Measurements from ENCODE around the gene EPHB3. TPM values are rescaled to one million over a fixed set of nuclear protein-coding genes. Genes with fewer than 3 reads are reported as not detected.

Gene EPHB3
- total and polyA plus RNA-seq, 4 donors, result 0.14 to 1.8 (median 0.67) TPM

DNA sequence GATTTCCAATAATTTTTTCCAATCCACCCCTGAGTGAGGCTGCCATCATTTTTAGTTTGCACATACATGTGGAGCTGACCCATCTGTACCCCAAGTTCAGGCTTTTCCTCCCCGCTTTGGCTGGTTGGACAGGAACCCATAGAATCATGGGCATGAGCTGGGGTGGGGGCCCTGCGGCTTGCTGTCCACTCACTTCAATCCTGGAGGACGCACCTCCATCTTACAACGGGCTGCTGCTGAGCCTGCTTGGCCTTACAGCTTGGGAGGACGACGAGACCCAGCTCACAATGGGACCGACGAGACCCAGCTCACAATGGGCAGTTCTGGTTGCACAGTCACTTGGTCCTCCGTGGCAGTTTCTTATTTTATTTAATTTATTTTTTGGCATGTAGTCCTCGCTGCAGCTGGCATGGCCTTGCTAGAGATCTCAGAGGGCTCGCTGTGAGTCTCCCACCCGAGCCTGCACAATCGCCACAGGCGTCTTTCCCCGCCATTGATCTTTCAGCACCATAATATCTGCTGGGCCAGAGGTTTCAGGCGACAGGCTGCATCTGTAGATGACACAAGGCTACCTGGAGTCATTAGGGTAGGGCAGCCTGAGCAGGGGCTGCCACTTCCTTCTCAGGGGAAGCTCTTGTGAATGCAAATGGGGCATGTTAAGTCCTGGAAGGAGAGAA, 19.6 kb upstream of the EPHB3 start:
- no peak for DNase-seq (ENCODE audit: low spot score)
- H3K27ac ChIP-seq (ENCODE audit: low read depth in 1 of 2, low read length in 2 of 2), result no peak overlapping the region
- H3K4me1 ChIP-seq (ENCODE audit: control insufficient read depth in 4 of 4, insufficient read depth in 4 of 4, low read length in 3 of 4), result peaks cover 0 to 5% (median 0%) of the 10 kb centered on the region in 4 donors
- TF ChIP-seq, protein P1, sequence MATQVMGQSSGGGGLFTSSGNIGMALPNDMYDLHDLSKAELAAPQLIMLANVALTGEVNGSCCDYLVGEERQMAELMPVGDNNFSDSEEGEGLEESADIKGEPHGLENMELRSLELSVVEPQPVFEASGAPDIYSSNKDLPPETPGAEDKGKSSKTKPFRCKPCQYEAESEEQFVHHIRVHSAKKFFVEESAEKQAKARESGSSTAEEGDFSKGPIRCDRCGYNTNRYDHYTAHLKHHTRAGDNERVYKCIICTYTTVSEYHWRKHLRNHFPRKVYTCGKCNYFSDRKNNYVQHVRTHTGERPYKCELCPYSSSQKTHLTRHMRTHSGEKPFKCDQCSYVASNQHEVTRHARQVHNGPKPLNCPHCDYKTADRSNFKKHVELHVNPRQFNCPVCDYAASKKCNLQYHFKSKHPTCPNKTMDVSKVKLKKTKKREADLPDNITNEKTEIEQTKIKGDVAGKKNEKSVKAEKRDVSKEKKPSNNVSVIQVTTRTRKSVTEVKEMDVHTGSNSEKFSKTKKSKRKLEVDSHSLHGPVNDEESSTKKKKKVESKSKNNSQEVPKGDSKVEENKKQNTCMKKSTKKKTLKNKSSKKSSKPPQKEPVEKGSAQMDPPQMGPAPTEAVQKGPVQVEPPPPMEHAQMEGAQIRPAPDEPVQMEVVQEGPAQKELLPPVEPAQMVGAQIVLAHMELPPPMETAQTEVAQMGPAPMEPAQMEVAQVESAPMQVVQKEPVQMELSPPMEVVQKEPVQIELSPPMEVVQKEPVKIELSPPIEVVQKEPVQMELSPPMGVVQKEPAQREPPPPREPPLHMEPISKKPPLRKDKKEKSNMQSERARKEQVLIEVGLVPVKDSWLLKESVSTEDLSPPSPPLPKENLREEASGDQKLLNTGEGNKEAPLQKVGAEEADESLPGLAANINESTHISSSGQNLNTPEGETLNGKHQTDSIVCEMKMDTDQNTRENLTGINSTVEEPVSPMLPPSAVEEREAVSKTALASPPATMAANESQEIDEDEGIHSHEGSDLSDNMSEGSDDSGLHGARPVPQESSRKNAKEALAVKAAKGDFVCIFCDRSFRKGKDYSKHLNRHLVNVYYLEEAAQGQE (IDR thresholded peaks at IDR 0.05), result no peak
- TF ChIP-seq, protein P2, sequence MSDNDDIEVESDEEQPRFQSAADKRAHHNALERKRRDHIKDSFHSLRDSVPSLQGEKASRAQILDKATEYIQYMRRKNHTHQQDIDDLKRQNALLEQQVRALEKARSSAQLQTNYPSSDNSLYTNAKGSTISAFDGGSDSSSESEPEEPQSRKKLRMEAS (IDR thresholded peaks at IDR 0.05), result no peak
- 69% methylated on average over 16 of the region's 16 CpGs for WGBS
- H3K9ac ChIP-seq (ENCODE audit: low read depth in 1 of 2, low read length in 2 of 2), result no peak overlapping the region
- no peak overlapping the region for H3K4me3 ChIP-seq (ENCODE audit: low read depth in 1 of 3, low read length in 3 of 3)
- no peaks in the 10 kb centered on the region for H3K36me3 ChIP-seq (ENCODE audit: control insufficient read depth in 4 of 4, insufficient read depth in 3 of 4, low read depth in 1 of 4, low read length in 3 of 4)
- peaks cover 0 to 3% (median 0%) of the 10 kb centered on the region in 4 donors for H3K27me3 ChIP-seq (ENCODE audit: control insufficient read depth in 4 of 4, insufficient read depth in 4 of 4, low read length in 3 of 4)
- no peaks in the 10 kb centered on the region for H3K9me3 ChIP-seq (ENCODE audit: control insufficient read depth in 4 of 4, low read length in 3 of 4)

GRCh38 chr3:184542577-184542976, 19.0 kb upstream of the EPHB3 start:
- H3K27ac ChIP-seq (ENCODE audit: low read depth in 1 of 2, low read length in 2 of 2), result no peak overlapping the region
- no peaks in the 10 kb centered on the region for H3K9me3 ChIP-seq (ENCODE audit: control insufficient read depth in 4 of 4, low read length in 3 of 4)

More at GRCh38 chr3:184542577-184542976, 19.0 kb upstream of the EPHB3 start:
- no peak overlapping the region for H3K4me3 ChIP-seq (ENCODE audit: low read depth in 1 of 3, low read length in 3 of 3)
- WGBS, result 59% methylated on average over 4 of the region's 4 CpGs
- DNase-seq (ENCODE audit: low spot score), result no peak
- H3K4me1 ChIP-seq (ENCODE audit: control insufficient read depth in 4 of 4, insufficient read depth in 4 of 4, low read length in 3 of 4), result peaks cover 0 to 5% (median 0%) of the 10 kb centered on the region in 4 donors
- TF ChIP-seq, protein P3, sequence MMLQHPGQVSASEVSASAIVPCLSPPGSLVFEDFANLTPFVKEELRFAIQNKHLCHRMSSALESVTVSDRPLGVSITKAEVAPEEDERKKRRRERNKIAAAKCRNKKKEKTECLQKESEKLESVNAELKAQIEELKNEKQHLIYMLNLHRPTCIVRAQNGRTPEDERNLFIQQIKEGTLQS (IDR thresholded peaks at IDR 0.05), result no peak
- no peak for TF ChIP-seq SP1 (IDR thresholded peaks at IDR 0.05)
- TF ChIP-seq RAD21 (IDR thresholded peaks at IDR 0.05), result no peak
- TF ChIP-seq FOXA1 (IDR thresholded peaks at IDR 0.05), result no peak
- TF ChIP-seq, protein P4, sequence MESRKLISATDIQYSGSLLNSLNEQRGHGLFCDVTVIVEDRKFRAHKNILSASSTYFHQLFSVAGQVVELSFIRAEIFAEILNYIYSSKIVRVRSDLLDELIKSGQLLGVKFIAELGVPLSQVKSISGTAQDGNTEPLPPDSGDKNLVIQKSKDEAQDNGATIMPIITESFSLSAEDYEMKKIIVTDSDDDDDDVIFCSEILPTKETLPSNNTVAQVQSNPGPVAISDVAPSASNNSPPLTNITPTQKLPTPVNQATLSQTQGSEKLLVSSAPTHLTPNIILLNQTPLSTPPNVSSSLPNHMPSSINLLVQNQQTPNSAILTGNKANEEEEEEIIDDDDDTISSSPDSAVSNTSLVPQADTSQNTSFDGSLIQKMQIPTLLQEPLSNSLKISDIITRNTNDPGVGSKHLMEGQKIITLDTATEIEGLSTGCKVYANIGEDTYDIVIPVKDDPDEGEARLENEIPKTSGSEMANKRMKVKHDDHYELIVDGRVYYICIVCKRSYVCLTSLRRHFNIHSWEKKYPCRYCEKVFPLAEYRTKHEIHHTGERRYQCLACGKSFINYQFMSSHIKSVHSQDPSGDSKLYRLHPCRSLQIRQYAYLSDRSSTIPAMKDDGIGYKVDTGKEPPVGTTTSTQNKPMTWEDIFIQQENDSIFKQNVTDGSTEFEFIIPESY (IDR thresholded peaks at IDR 0.05), result no peak
- no peak for TF ChIP-seq HNF4G (IDR thresholded peaks at IDR 0.05)
- no peak for TF ChIP-seq JUND (IDR thresholded peaks at IDR 0.05)
- no peak for TF ChIP-seq TAF1 (conservative IDR thresholded peaks at IDR 0.05)
- TF ChIP-seq, protein P2 (IDR thresholded peaks at IDR 0.05), result no peak
- TF ChIP-seq YY1 (IDR thresholded peaks at IDR 0.05), result no peak
- TF ChIP-seq, protein P1 (IDR thresholded peaks at IDR 0.05), result no peak
- no peak for TF ChIP-seq RXRA (IDR thresholded peaks at IDR 0.05)
- TF ChIP-seq GABPA (IDR thresholded peaks at IDR 0.05 in 1 of 2, conservative IDR thresholded peaks at IDR 0.05 in 1 of 2), result no peak
- TF ChIP-seq HNF4A (conservative IDR thresholded peaks at IDR 0.05), result no peak
- no peak for TF ChIP-seq FOXA2 (IDR thresholded peaks at IDR 0.05)
- TF ChIP-seq, protein P5, sequence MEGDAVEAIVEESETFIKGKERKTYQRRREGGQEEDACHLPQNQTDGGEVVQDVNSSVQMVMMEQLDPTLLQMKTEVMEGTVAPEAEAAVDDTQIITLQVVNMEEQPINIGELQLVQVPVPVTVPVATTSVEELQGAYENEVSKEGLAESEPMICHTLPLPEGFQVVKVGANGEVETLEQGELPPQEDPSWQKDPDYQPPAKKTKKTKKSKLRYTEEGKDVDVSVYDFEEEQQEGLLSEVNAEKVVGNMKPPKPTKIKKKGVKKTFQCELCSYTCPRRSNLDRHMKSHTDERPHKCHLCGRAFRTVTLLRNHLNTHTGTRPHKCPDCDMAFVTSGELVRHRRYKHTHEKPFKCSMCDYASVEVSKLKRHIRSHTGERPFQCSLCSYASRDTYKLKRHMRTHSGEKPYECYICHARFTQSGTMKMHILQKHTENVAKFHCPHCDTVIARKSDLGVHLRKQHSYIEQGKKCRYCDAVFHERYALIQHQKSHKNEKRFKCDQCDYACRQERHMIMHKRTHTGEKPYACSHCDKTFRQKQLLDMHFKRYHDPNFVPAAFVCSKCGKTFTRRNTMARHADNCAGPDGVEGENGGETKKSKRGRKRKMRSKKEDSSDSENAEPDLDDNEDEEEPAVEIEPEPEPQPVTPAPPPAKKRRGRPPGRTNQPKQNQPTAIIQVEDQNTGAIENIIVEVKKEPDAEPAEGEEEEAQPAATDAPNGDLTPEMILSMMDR (IDR thresholded peaks at IDR 0.05; ENCODE audit: low read depth, low read length, missing input control), result no peak
- no peak for TF ChIP-seq EGR1 (IDR thresholded peaks at IDR 0.05; ENCODE audit: low read depth in 2 of 2)
- H3K27me3 ChIP-seq (ENCODE audit: control insufficient read depth in 4 of 4, insufficient read depth in 4 of 4, low read length in 3 of 4), result peaks cover 0 to 3% (median 0%) of the 10 kb centered on the region in 4 donors
- no peaks in the 10 kb centered on the region for H3K36me3 ChIP-seq (ENCODE audit: control insufficient read depth in 4 of 4, insufficient read depth in 3 of 4, low read depth in 1 of 4, low read length in 3 of 4)
- no peak overlapping the region for H3K9ac ChIP-seq (ENCODE audit: low read depth in 1 of 2, low read length in 2 of 2)
